Stimulated activated CD4-positive, alpha-beta T cell treated with anti-CD3 and anti-CD28 coated beads, Interleukin-4, amount 100 ng/mL, for 24 hours (primary cell): ENCODE measurements around the gene FSTL4.
"Not testable (repeated sequence)": the region's sequence is repeated elsewhere in the genome, so short reads cannot be mapped to it uniquely, and the experiment has no call there.

Experiments
- DNase-seq: peaks from one replicate; pipeline ENCODE4 v3.0.0-alpha.2; 2020

The FSTL4 gene

GRCh38 chr5:133399247-133399891 lies 213.0 kb downstream of the FSTL4 start:
- no peak for DNase-seq

GRCh38 chr5:133398646-133399101 lies 213.7 kb downstream of the FSTL4 start:
- peak; percentile 47 for DNase-seq

- DNase-seq, result no peak
Measured at GRCh38 chr5:133397990-133398645, 214.2 kb downstream of the FSTL4 start.

- DNase-seq, result no peak
Measured at GRCh38 chr5:133397348-133397747, 215.0 kb downstream of the FSTL4 start.

DNA sequence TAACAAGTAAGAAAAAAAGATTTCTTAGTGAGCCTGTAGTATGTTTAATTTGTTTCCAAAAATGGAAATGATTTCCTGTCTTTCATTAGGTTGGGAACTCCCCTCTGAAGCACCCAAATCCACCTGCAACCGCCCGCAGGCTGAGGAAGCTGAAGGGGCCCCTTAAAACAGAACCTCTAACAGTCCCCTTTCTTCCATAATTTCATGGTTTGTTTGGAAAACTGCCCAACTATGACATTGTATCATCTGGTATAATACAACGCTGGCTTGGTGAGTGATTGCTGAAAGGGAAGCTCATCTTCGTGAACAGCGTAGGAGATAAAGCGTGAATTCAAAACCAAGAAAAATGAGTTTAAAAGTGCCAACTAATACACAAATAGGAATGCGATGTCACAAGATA lies 215.5 kb downstream of the FSTL4 start:
- no peak for DNase-seq

- no peak for DNase-seq
Measured at GRCh38 chr5:133396187-133396741, 216.1 kb downstream of the FSTL4 start.

GRCh38 chr5:133395207-133395606 lies 217.1 kb downstream of the FSTL4 start:
- DNase-seq, result not testable (repeated sequence)

GRCh38 chr5:133394477-133394817 lies 217.9 kb downstream of the FSTL4 start:
- DNase-seq, result not testable (repeated sequence)

GRCh38 chr5:133393776-133394476 lies 218.4 kb downstream of the FSTL4 start:
- no peak for DNase-seq

- peak; percentile 1 for DNase-seq
Measured at GRCh38 chr5:133392448-133392847, 219.9 kb downstream of the FSTL4 start.

DNA sequence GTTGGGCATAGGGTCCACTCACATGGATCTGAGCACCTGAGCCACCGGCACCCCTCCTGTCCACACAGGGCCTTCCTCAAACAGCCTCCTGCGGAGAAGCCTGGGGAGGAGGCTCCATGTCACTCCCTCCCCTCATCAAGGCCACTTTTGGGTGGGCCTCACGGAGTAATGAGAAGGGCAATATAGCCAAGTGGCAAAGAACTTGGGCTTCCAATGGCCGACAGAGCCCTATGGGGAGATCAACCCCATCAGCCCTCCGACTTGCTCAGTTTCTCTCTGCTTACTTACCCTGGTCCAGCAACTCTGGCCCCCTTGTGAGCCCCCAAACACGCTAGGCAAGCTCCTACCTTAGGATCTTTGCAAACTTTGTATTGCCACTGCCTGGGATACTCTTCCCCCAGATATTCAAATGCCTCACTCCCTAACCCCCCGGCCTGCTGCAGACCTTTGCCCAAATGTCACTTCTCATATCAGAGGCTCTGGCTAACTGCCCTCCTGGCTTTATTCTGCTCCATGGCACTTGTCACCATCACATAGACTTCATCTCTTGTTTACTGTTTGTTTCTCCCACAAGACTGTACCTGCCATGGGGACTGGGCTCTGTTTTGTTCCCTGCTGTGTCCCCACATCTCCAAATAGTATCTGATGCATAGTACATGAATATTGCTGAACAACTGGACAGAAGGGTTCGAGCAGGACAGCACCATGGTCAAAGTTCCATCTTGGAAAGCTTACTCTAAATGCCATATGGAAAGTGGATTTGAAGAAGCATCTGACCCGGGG lies 220.8 kb downstream of the FSTL4 start:
- DNase-seq, result peak; percentile 1

GRCh38 chr5:133390416-133391353 lies 221.7 kb downstream of the FSTL4 start:
- DNase-seq, result peak; percentile 1

GRCh38 chr5:133389066-133389590 lies 223.2 kb downstream of the FSTL4 start:
- no peak for DNase-seq

- DNase-seq, result no peak
Measured at GRCh38 chr5:133387621-133388020, 224.7 kb downstream of the FSTL4 start.

DNA sequence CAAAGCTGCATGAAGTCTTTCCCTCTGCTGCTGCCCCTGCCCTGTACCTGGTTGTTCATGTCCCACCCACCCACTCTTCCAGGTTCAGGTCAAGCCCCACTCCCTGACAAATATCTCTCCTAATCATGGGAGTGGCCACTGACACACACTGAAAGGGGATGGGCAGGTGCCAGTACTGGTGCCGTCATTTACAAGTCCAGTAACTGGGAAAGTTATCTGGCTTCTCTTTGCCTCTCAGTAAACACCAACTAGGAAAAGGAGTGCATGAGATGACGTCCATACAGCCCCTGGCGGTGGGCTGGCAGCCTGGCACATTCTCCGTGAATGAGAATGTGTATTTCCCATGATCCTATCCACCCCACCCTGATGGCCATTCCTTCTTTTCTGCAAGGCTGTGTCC lies 225.2 kb downstream of the FSTL4 start:
- no peak for DNase-seq

- DNase-seq, result no peak
Measured at GRCh38 chr5:133386662-133387061, 225.7 kb downstream of the FSTL4 start.

DNA sequence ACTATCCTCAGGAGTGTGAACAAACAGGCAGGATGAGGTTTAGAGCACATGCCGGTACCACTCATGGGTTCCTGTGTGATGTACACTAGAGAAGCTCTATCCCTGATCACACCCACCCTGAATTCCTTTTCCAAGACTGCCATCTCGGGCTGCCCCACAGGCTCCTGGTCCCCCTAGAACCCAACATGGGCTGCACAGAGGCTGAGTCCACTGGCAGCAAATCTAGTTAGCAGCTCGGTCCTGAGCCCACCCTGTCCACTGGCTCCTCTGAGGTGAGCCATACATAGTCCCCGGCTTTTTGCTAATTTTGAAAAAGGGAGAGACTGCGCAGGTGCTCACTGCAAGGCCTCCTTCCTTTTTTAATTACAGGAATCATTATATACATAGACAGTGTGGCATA lies 227.0 kb downstream of the FSTL4 start:
- no peak for DNase-seq

DNA sequence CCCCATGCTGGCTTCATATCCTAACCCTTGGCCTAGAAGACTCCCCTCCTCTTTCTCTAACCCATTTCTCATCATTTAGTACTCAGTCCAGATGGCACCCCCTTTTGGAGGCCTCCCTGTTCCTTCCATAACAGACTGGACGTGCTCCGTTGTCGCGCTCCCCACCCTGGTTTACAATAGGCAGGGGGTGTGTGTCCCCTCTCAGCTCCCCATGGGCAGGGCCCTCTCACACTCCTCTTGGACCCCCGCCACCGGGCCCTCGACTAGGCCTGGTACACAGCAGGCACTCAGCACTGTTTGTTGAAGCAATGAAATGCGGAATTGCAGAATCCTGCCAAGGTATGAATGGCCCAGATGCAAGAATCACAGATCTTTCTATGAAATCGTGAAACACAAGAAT lies 227.4 kb downstream of the FSTL4 start:
- DNase-seq, result no peak

GRCh38 chr5:133384120-133384855 lies 228.1 kb downstream of the FSTL4 start:
- no peak for DNase-seq

- no peak for DNase-seq
Measured at GRCh38 chr5:133383580-133383939, 228.8 kb downstream of the FSTL4 start.
